GM18519 (cell line): Measurements from ENCODE around the gene FADS1.
A peak's percentile ranks its signal among the peaks of the same experiment; 100 is the strongest.

Experiments
- ATAC-seq: cut with Tn5 transposase; IDR thresholded peaks from one replicate; pipeline ENCODE4 v1.9.1; 2021; ENCODE audit warnings: mild to moderate bottlenecking, moderate library complexity; ENCODE audit not compliant: unreplicated experiment, low FRiP score

The FADS1 gene

GRCh38 chr11:61847914-61848581 is 31.2 kb upstream of the FADS1 start:
- ATAC-seq, result no peak

- ATAC-seq, result no peak
Observed at GRCh38 chr11:61846362-61847020, 29.7 kb upstream of the FADS1 start.

GRCh38 chr11:61844909-61845565 is 28.2 kb upstream of the FADS1 start:
- no peak for ATAC-seq

GRCh38 chr11:61842528-61842820 is 25.7 kb upstream of the FADS1 start:
- ATAC-seq, result no peak

GRCh38 chr11:61841636-61842527 is 25.1 kb upstream of the FADS1 start:
- ATAC-seq, result no peak

GRCh38 chr11:61840371-61840770 is 23.6 kb upstream of the FADS1 start:
- ATAC-seq, result no peak

- no peak for ATAC-seq
Observed at GRCh38 chr11:61839742-61840141, 22.9 kb upstream of the FADS1 start.

GRCh38 chr11:61838921-61839320 is 22.1 kb upstream of the FADS1 start:
- no peak for ATAC-seq

GRCh38 chr11:61838501-61838900 is 21.7 kb upstream of the FADS1 start:
- no peak for ATAC-seq

- ATAC-seq, result no peak
Observed at GRCh38 chr11:61837411-61838005, 20.7 kb upstream of the FADS1 start.

- no peak for ATAC-seq
Observed at GRCh38 chr11:61836193-61836592, 19.4 kb upstream of the FADS1 start.

- ATAC-seq, result peak; percentile 86
Observed at GRCh38 chr11:61834278-61835048, 17.7 kb upstream of the FADS1 start.

GRCh38 chr11:61833926-61834277 is 17.1 kb upstream of the FADS1 start:
- no peak for ATAC-seq

- no peak for ATAC-seq
Observed at GRCh38 chr11:61833471-61833870, 16.7 kb upstream of the FADS1 start.

GRCh38 chr11:61832754-61833153 is 16.0 kb upstream of the FADS1 start:
- ATAC-seq, result no peak

- no peak for ATAC-seq
Observed at GRCh38 chr11:61832207-61832606, 15.4 kb upstream of the FADS1 start.

- ATAC-seq, result no peak
Observed at GRCh38 chr11:61830237-61831105, 13.7 kb upstream of the FADS1 start.

- no peak for ATAC-seq
Observed at GRCh38 chr11:61829806-61830205, 13.0 kb upstream of the FADS1 start.
